Measurements from ENCODE around the gene PDE4B.

PDE4B gene

GRCh38 chr1:66278260-66279021 lies 485.7 kb downstream of the PDE4B start:
- Histone ChIP-seq H3K79me2 (ENCODE audit: insufficient read depth, low read length) (no peaks in the 10 kb centered on the region), H3K27ac (ENCODE audit: low read depth, low read length, poor library complexity, severe bottlenecking) (peak overlapping the region; percentile 94), H3K27me3 (ENCODE audit: insufficient read depth, low read length) (no peaks in the 10 kb centered on the region), H3K4me1 (ENCODE audit: insufficient read depth, low read length, severe bottlenecking) (peaks cover 85% of the 10 kb centered on the region), H3K4me2 (ENCODE audit: low read length) (peak overlapping the region; percentile 56), H3K9me2 (ENCODE audit: low read depth, low read length) (no peaks in the 10 kb centered on the region), H3K4me3 (ENCODE audit: low read depth, low read length, poor library complexity, severe bottlenecking) (peak overlapping the region; percentile 33), H3K36me3 (ENCODE audit: insufficient read depth, low read length) (no peaks in the 10 kb centered on the region), H2AFZ (ENCODE audit: low read length) (no peak overlapping the region), H4K20me1 (ENCODE audit: insufficient read depth, low read length) (no peaks in the 10 kb centered on the region), H3K9ac (ENCODE audit: low read length) (peak overlapping the region; percentile 51), H3K9me3 (ENCODE audit: low read length) (no peaks in the 10 kb centered on the region), H3F3A (ENCODE audit: insufficient read depth, low read length) (no peaks in the 10 kb centered on the region)
- TF ChIP-seq EZH2 (IDR thresholded peaks at IDR 0.05; ENCODE audit: borderline replicate concordance, low read length) (no peak), CTCF (IDR thresholded peaks at IDR 0.05; ENCODE audit: low read length) (no peak)

GRCh38 chr1:66281808-66282207 lies 489.1 kb downstream of the PDE4B start:
- no peaks in the 10 kb centered on the region for H4K20me1 ChIP-seq (ENCODE audit: insufficient read depth, low read length)
- H3K4me3 ChIP-seq (ENCODE audit: low read depth, low read length, poor library complexity, severe bottlenecking) = no peak overlapping the region
- no peak overlapping the region for H2AFZ ChIP-seq (ENCODE audit: low read length)
- H3K27me3 ChIP-seq (ENCODE audit: insufficient read depth, low read length) = no peaks in the 10 kb centered on the region
- no peaks in the 10 kb centered on the region for H3K9me3 ChIP-seq (ENCODE audit: low read length)
- peak overlapping the region; percentile 52 for H3K4me2 ChIP-seq (ENCODE audit: low read length)
- no peaks in the 10 kb centered on the region for H3K9me2 ChIP-seq (ENCODE audit: low read depth, low read length)
- H3F3A ChIP-seq (ENCODE audit: insufficient read depth, low read length) = no peaks in the 10 kb centered on the region
- peaks cover 65% of the 10 kb centered on the region for H3K4me1 ChIP-seq (ENCODE audit: insufficient read depth, low read length, severe bottlenecking)
- H3K27ac ChIP-seq (ENCODE audit: low read depth, low read length, poor library complexity, severe bottlenecking) = peak overlapping the region; percentile 94
- no peaks in the 10 kb centered on the region for H3K79me2 ChIP-seq (ENCODE audit: insufficient read depth, low read length)
- no peaks in the 10 kb centered on the region for H3K36me3 ChIP-seq (ENCODE audit: insufficient read depth, low read length)
- peak overlapping the region; percentile 30; the same call in 1 of the 2 replicates for H3K9ac ChIP-seq (ENCODE audit: low read length)
- TF ChIP-seq EZH2 (IDR thresholded peaks at IDR 0.05; ENCODE audit: borderline replicate concordance, low read length) = no peak
- no peak for TF ChIP-seq CTCF (IDR thresholded peaks at IDR 0.05; ENCODE audit: low read length)

GRCh38 chr1:66282343-66282852 lies 489.7 kb downstream of the PDE4B start:
- Histone ChIP-seq H3K4me2 (ENCODE audit: low read length) (peak overlapping the region; percentile 52), H3K4me3 (ENCODE audit: low read depth, low read length, poor library complexity, severe bottlenecking) (no peak overlapping the region), H4K20me1 (ENCODE audit: insufficient read depth, low read length) (no peaks in the 10 kb centered on the region), H3K4me1 (ENCODE audit: insufficient read depth, low read length, severe bottlenecking) (peaks cover 62% of the 10 kb centered on the region), H3F3A (ENCODE audit: insufficient read depth, low read length) (no peaks in the 10 kb centered on the region), H3K9me2 (ENCODE audit: low read depth, low read length) (no peaks in the 10 kb centered on the region), H3K9ac (ENCODE audit: low read length) (peak overlapping the region; percentile 30; the same call in 1 of the 2 replicates), H3K27me3 (ENCODE audit: insufficient read depth, low read length) (no peaks in the 10 kb centered on the region), H3K9me3 (ENCODE audit: low read length) (no peaks in the 10 kb centered on the region), H3K79me2 (ENCODE audit: insufficient read depth, low read length) (no peaks in the 10 kb centered on the region), H3K27ac (ENCODE audit: low read depth, low read length, poor library complexity, severe bottlenecking) (peak overlapping the region; percentile 94), H2AFZ (ENCODE audit: low read length) (no peak overlapping the region), H3K36me3 (ENCODE audit: insufficient read depth, low read length) (no peaks in the 10 kb centered on the region)
- TF ChIP-seq CTCF (IDR thresholded peaks at IDR 0.05; ENCODE audit: low read length) (peak; percentile 32; the same call in 1 of the 2 replicates), EZH2 (IDR thresholded peaks at IDR 0.05; ENCODE audit: borderline replicate concordance, low read length) (no peak)
